H1 (cell line): ENCODE measurements around the gene RNF26. TPM values are rescaled to one million over a fixed set of nuclear protein-coding genes. Genes with fewer than 3 reads are reported as not detected.

Source experiments
- CTCF ChIA-PET: fragments of 300-600 bp; sonication (Branson Sonifier 250); formaldehyde crosslinking; loops from one replicate; lab custom pipeline; 2021; ENCODE audit not compliant: partially characterized antibody; lab: Charles Lee
- POLR2A ChIA-PET: fragments of 300-600 bp; sonication (Branson Sonifier 250); formaldehyde crosslinking; loops from one replicate; lab custom pipeline; 2021; ENCODE audit warnings: inconsistent platforms; ENCODE audit not compliant: partially characterized antibody; lab: Charles Lee
- DNase-seq, 2 experiments: peaks; one replicate each; pipeline versions ENCODE4 v3.0.0 to v3.0.0-alpha.2; 2010 to 2022; ENCODE audit warnings: low spot score in 2 of 2, low read depth in 1 of 2, mixed read lengths in 1 of 2
- FAIRE-seq: peaks from 2 replicates; lab custom pipeline; 2011; peaks lifted over from hg19 to GRCh38; lab: Jason Lieb, UNC
- H2AFZ ChIP-seq: 2 replicates; pipeline ENCODE4 v1.8.1; 2012; ENCODE audit warnings: low read length, inconsistent platforms
- H2AK5ac ChIP-seq: 2 replicates; pipeline ENCODE4 v1.6.1; 2013; ENCODE audit warnings: low read depth, low read length
- H2BK120ac ChIP-seq: replicated peaks from 2 replicates; pipeline ENCODE3; 2013; ENCODE audit warnings: low read depth, low read length, inconsistent platforms
- H2BK12ac ChIP-seq: 2 replicates; pipeline ENCODE4 v1.6.1; 2013; ENCODE audit warnings: low read depth, low read length
- H2BK15ac ChIP-seq: 2 replicates; pipeline ENCODE4 v1.6.1; 2013; ENCODE audit warnings: low read length
- H2BK20ac ChIP-seq: 2 replicates; pipeline ENCODE4 v1.6.1; 2013; ENCODE audit warnings: low read length
- H2BK5ac ChIP-seq: 2 replicates; pipeline ENCODE4 v1.6.1; 2013; ENCODE audit warnings: low read depth, low read length
- H3K14ac ChIP-seq: 2 replicates; pipeline ENCODE4 v1.6.1; 2013; ENCODE audit warnings: inconsistent platforms; ENCODE audit not compliant: insufficient read length
- H3K18ac ChIP-seq: 2 replicates; pipeline ENCODE4 v1.6.1; 2013; ENCODE audit warnings: low read length; ENCODE audit errors: extremely low read depth
- H3K23ac ChIP-seq: 2 replicates; pipeline ENCODE4 v1.6.1; 2013; ENCODE audit warnings: inconsistent platforms; ENCODE audit not compliant: insufficient read length
- H3K23me2 ChIP-seq: 2 replicates; pipeline ENCODE4 v1.6.1; 2013; ENCODE audit warnings: low read depth, low read length
- H3K27ac ChIP-seq: 2 replicates; pipeline ENCODE4 v1.6.1; 2011; ENCODE audit warnings: low read depth, low read length, inconsistent platforms
- H3K27me3 ChIP-seq, 4 experiments: replicated peaks in 1 of 4; 1 replicate in 1 of 4; 2 replicates in 3 of 4; pipeline versions ENCODE4 v1.6.1 to v1.8.1; 2011 to 2013; ENCODE audit warnings: low read length in 3 of 4, mild to moderate bottlenecking in 3 of 4, inconsistent platforms in 2 of 4, mixed read lengths in 2 of 4, moderate library complexity in 1 of 4; ENCODE audit not compliant: control insufficient read depth in 3 of 4, insufficient read depth in 3 of 4; ENCODE audit errors: extremely low read depth in 1 of 4
- H3K36me3 ChIP-seq, 4 experiments: 2 replicates each; pipeline versions ENCODE4 v1.6.1 to v1.8.1; 2011 to 2013; ENCODE audit warnings: mild to moderate bottlenecking in 4 of 4, low read length in 3 of 4, moderate library complexity in 2 of 4, control low read depth in 1 of 4, inconsistent platforms in 1 of 4; ENCODE audit not compliant: insufficient read depth in 4 of 4, control insufficient read depth in 2 of 4
- H3K4ac ChIP-seq: replicated peaks from 2 replicates; pipeline ENCODE3; 2013; ENCODE audit warnings: low read length, low read depth, mixed read lengths, inconsistent platforms; ENCODE audit not compliant: insufficient read length
- H3K4me1 ChIP-seq, 4 experiments: replicated peaks in 1 of 4; 1 replicate in 1 of 4; 2 replicates in 3 of 4; pipeline versions ENCODE4 v1.6.1 to v1.8.1; 2011 to 2013; ENCODE audit warnings: low read length in 3 of 4, inconsistent platforms in 2 of 4, mixed read lengths in 1 of 4; ENCODE audit not compliant: insufficient read depth in 4 of 4, control insufficient read depth in 3 of 4
- H3K4me2 ChIP-seq, 2 experiments: 2 replicates each; pipeline versions ENCODE4 v1.6.1 to v1.8.1; 2011 to 2013; ENCODE audit warnings: low read depth in 2 of 2, low read length in 2 of 2, control low read depth in 1 of 2, inconsistent platforms in 1 of 2, mild to moderate bottlenecking in 1 of 2; ENCODE audit not compliant: insufficient read depth in 1 of 2
- H3K4me3 ChIP-seq, 4 experiments: fragments of 200-600, 300-600 bp in 1 of 4; sonication (generic), shearing (Covaris generic), sonication (Bioruptor Twin) in 1 of 4; 2 replicates each; pipeline versions ENCODE4 v1.5.1 to v1.8.1; 2011 to 2016; ENCODE audit warnings: low read length in 4 of 4, low read depth in 3 of 4, control low read depth in 2 of 4, inconsistent platforms in 2 of 4, mild to moderate bottlenecking in 2 of 4, mixed read lengths in 1 of 4, moderate library complexity in 1 of 4; ENCODE audit not compliant: insufficient read depth in 2 of 4; ENCODE audit errors: extremely low read depth in 1 of 4
- H3K56ac ChIP-seq: replicated peaks from 2 replicates; pipeline ENCODE3; 2013; ENCODE audit warnings: low read depth, mild to moderate bottlenecking, mixed read lengths, low read length, inconsistent platforms; ENCODE audit not compliant: insufficient read length
- H3K79me1 ChIP-seq: 2 replicates; pipeline ENCODE4 v1.6.1; 2013; ENCODE audit warnings: low read depth, low read length, control low read depth
- H3K79me2 ChIP-seq, 2 experiments: 2 replicates each; pipeline versions ENCODE4 v1.6.1 to v1.8.1; 2012 to 2013; ENCODE audit warnings: low read length in 2 of 2, mild to moderate bottlenecking in 2 of 2, inconsistent platforms in 1 of 2; ENCODE audit not compliant: insufficient read depth in 2 of 2, control insufficient read depth in 1 of 2
- H3K9ac ChIP-seq, 4 experiments: replicated peaks in 1 of 4; 1 replicate in 1 of 4; 2 replicates in 3 of 4; pipeline versions ENCODE4 v1.6.1 to v1.8.1; 2011 to 2013; ENCODE audit warnings: low read depth in 3 of 4, low read length in 3 of 4, control low read depth in 2 of 4, mild to moderate bottlenecking in 2 of 4, moderate library complexity in 2 of 4, inconsistent platforms in 1 of 4; ENCODE audit errors: extremely low read depth in 1 of 4
- H3K9me3 ChIP-seq, 2 experiments: 2 replicates each; pipeline versions ENCODE4 v1.6.1 to v1.8.1; 2012 to 2013; ENCODE audit warnings: mild to moderate bottlenecking in 2 of 2, moderate library complexity in 2 of 2, control low read depth in 1 of 2, inconsistent platforms in 1 of 2, low read depth in 1 of 2, low read length in 1 of 2, mixed read lengths in 1 of 2; ENCODE audit not compliant: insufficient read depth in 2 of 2
- H4K20me1 ChIP-seq, 2 experiments: replicated peaks in 1 of 2; 2 replicates each; pipeline versions ENCODE3 to v1.8.1; 2011 to 2013; ENCODE audit warnings: inconsistent platforms in 2 of 2, low read length in 2 of 2, mild to moderate bottlenecking in 1 of 2; ENCODE audit not compliant: insufficient read depth in 2 of 2, control insufficient read depth in 1 of 2
- H4K5ac ChIP-seq: 2 replicates; pipeline ENCODE4 v1.6.1; 2013; ENCODE audit warnings: low read length, low read depth, mixed read lengths, inconsistent platforms; ENCODE audit not compliant: insufficient read length
- H4K8ac ChIP-seq: 2 replicates; pipeline ENCODE4 v1.8.0; 2013; ENCODE audit warnings: mild to moderate bottlenecking, moderate library complexity, low read length, inconsistent platforms; ENCODE audit not compliant: insufficient read depth; ENCODE audit errors: extremely low read depth
- H4K91ac ChIP-seq: replicated peaks from 2 replicates; pipeline ENCODE3; 2013; ENCODE audit warnings: low read length, mixed read lengths, inconsistent platforms; ENCODE audit not compliant: insufficient read length
- JUN ChIP-seq: IDR thresholded peaks from 2 replicates; pipeline ENCODE4 v1.6.1; 2011; ENCODE audit warnings: low read depth, mild to moderate bottlenecking, improper control_type of control experiment, low read length
- KDM4A ChIP-seq: IDR thresholded peaks from one replicate; pipeline ENCODE4 v1.7.1; 2012; ENCODE audit warnings: low read depth, mild to moderate bottlenecking, moderate library complexity, low read length, inconsistent platforms; ENCODE audit not compliant: severe bottlenecking
- RBBP5 ChIP-seq: IDR thresholded peaks from 2 replicates; pipeline ENCODE4 v1.7.1; 2012; ENCODE audit warnings: low read depth, mild to moderate bottlenecking, inconsistent platforms, low read length, moderate library complexity, borderline replicate concordance
- SIN3A ChIP-seq, 2 experiments: IDR thresholded peaks in 1 of 2; conservative IDR thresholded peaks in 1 of 2; 2 replicates each; pipeline ENCODE4 v1.6.1; 2011 to 2012; ENCODE audit warnings: low read length in 2 of 2, improper control_type of control experiment in 1 of 2, low read depth in 1 of 2, mild to moderate bottlenecking in 1 of 2
- SIRT6 ChIP-seq: IDR thresholded peaks from one replicate; pipeline ENCODE4 v1.7.1; 2012; ENCODE audit warnings: low read length, inconsistent platforms
- TEAD4 ChIP-seq: IDR thresholded peaks from 2 replicates; pipeline ENCODE4 v1.6.1; 2012; ENCODE audit warnings: low read depth, low read length, inconsistent platforms, mixed read lengths
- WGBS, 2 experiments: shearing (Covaris generic) in 1 of 2; methylation state at CpG; one replicate each; pipeline versions ENCODE4 v1.1.6 to v1.1.7; 2013 to 2015; ENCODE audit warnings: low lambda C conversion rate in 2 of 2, mixed read lengths in 2 of 2, inconsistent platforms in 1 of 2, low coverage in 1 of 2, missing lambda C conversion rate in 1 of 2; ENCODE audit not compliant: insufficient replicate concordance in 2 of 2, insufficient coverage in 1 of 2, insufficient read length in 1 of 2; ENCODE audit errors: extremely low coverage in 1 of 2, missing lambda C conversion rate in 1 of 2; 5-methylcytosine and 5-hydroxymethylcytosine counted together
- polyA plus RNA-seq, 7 experiments: library from polyadenylated mRNA; depleted of rRNA in 3 of 7; stranded (reverse) in 5 of 7; unstranded in 2 of 7; fragments of >200 nt in 5 of 7; fragments of 200-250 nt in 2 of 7; gene quantifications; 1 replicate in 5 of 7; 2 replicates in 1 of 7; 4 replicates in 1 of 7; pipeline versions ENCODE4 v1.2.1 to v1.2.3, GENCODE V29; 2011 to 2013; ENCODE audit warnings: missing spikeins in 2 of 7, mixed read lengths in 2 of 7
- total RNA-seq: library from RNA; stranded (reverse); fragmentation: NEBNext Ultra II Directional; extraction: Animal tissue kit (Norgen Biotek cat#: 25700); gene quantifications from 2 replicates; pipeline ENCODE4 v1.2.1, GENCODE V29; 2021

RNF26 gene
- total and polyA plus RNA-seq, 2 of the 8 experiments (the other 6 are each of a cell fraction or from before 2014, with no cell fraction given), result 82.7 to 84.0 TPM

- Histone ChIP-seq H3K23me2 (peaks cover 22% of the 10 kb centered on the region; the same call in 1 of the 2 replicates), H2BK120ac (peak overlapping the region; percentile 24), H3K23ac (no peak overlapping the region), H3K9ac (peak overlapping the region in 2 of 4 experiments; percentile 45; a peak in 5 of 7 replicates), H3K36me3 (no peaks in the 10 kb centered on the region), H3K79me1 (no peaks in the 10 kb centered on the region), H2BK5ac (peak overlapping the region; percentile 91; the same call in 1 of the 2 replicates), H3K4me2 (peak overlapping the region; percentile 83 to 97), H3K4ac (peak overlapping the region; percentile 62), H2AFZ (peak overlapping the region; percentile 60; the same call in 1 of the 2 replicates), H3K14ac (no peak overlapping the region), H3K4me1 (peaks cover 11 to 42% (median 37%) of the 10 kb centered on the region in 4 experiments), H3K27me3 (peaks cover 1 to 28% (median 20%) of the 10 kb centered on the region in 4 experiments), H3K9me3 (no peaks in the 10 kb centered on the region), H3K4me3 (peak overlapping the region; percentile 39 to 68 (median 54)), H2AK5ac (no peak overlapping the region; the same call in 1 of the 2 replicates), H3K27ac (peak overlapping the region; percentile 20; the same call in 1 of the 2 replicates), H2BK20ac (0 out of 2 replicates have a peak overlapping the region, but pooled peaks have one; percentile 61), H2BK12ac (peak overlapping the region; percentile 80; the same call in 1 of the 2 replicates), H4K20me1 (peaks cover 1% of the 10 kb centered on the region in 2 experiments), H4K5ac (peak overlapping the region; percentile 59), H4K8ac (peak overlapping the region; percentile 81; the same call in 1 of the 2 replicates), H2BK15ac (peak overlapping the region; percentile 72; the same call in 1 of the 2 replicates), H3K18ac (peak overlapping the region; percentile 85), H4K91ac (peak overlapping the region; percentile 86), H3K56ac (peak overlapping the region; percentile 64), H3K79me2 (no peaks in the 10 kb centered on the region)
- peak in 1 of 2 experiments; percentile 78 for DNase-seq
- ChIA-PET CTCF (interaction anchor here (0.6 to 16.8 kb wide), 27 partner anchors 11 to 264 kb away, joined by 3 to 415 read pairs (median 4); partner anchors contain the start of genes C1QTNF5, CBL, DPAGT1 and HYOU1), POLR2A (interaction anchor here (0.6 to 5.2 kb wide), 11 partner anchors 10 to 236 kb away, joined by 3 to 29 read pairs (median 5); partner anchors contain the start of genes C1QTNF5, CBL, HMBS and RNF26)
- WGBS, 2 experiments, result 3% methylated on average over 14 of the region's 60 CpGs; no CpG with 5 or more reads in 1 of the 2 experiments
- FAIRE-seq, result no peak
- TF ChIP-seq KDM4A (peak; percentile 16), SIRT6 (no peak), SIN3A (conservative IDR thresholded peaks at IDR 0.05 in 1 of 2, IDR thresholded peaks at IDR 0.05 in 1 of 2; ENCODE audit: low read depth in 1 of 2, low read length in 2 of 2) (no peak; a peak in 1 of 4 replicates), JUN (no peak), RBBP5 (no peak), TEAD4 (no peak)
Measured at GRCh38 chr11:119320776-119321524, 13.4 kb upstream of the RNF26 start.
